Measurements from ENCODE around the gene ESYT3.
"Not testable (repeated sequence)": the region's sequence is repeated elsewhere in the genome, so short reads cannot be mapped to it uniquely, and the experiment has no call there.

Gene ESYT3

GRCh38 chr3:138443521-138444503 lies 9.4 kb downstream of the ESYT3 start:
- DNase-seq, result no peak

DNA sequence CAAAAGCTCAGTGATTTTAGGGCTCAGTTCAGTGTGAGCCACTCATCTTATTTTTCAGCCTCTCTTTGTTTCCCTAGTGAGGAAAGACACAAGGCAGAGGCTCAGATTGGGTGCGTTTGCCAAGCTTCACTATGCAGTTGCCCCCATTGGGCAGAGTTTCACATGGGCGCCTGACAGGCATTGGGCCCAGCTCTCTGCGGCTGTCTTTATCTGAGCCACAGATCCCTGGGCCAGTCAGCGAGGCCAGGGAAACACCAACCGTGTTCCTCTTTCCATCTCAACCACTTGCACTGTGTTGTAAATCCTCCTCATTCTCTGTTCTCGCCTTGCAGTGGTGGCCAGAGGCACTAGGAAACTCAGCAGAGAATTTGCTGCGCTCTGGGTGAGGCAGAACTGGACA lies 10.8 kb downstream of the ESYT3 start:
- no peak for DNase-seq

DNA sequence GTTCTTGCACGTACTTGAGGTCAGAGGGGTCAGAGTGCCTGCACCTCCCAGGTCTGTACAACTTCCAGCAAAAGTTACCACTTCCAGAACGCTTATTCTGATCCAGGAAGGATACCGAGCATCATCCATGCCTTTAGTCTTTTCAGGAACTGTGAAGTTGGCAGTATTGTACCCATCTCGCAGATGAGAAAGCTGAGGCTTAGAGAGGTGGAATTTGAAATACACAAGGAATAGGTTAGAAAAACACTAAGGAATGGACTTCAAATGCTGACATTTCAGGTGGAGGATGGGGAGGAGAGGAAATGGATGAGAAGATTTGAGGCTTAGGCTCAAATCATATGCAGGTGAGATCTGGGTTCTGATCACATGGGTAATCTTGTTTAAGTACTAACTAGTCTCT lies 11.2 kb downstream of the ESYT3 start:
- DNase-seq, result no peak

- DNase-seq, result no peak
Measured at GRCh38 chr3:138448631-138449030, 14.2 kb downstream of the ESYT3 start.

DNA sequence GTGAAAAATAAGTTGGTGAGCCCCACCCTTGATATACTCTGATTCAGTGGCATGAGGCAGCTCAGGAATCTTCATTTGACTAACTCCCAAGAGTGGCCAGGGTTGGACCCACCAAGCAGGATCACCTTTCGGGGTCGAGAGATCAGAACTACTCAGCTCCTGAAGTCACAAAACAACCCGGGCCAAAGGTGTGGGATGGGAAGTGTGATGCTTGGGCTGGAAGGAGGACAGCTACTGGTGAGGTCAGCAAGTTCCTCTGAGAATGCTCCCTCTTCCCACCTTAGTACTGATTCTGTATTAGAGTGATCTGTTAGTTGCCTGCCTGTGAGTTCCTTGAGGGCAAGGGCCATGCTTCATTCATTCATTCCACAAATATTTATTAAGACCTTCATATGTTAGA lies 15.1 kb downstream of the ESYT3 start:
- no peak for DNase-seq

DNA sequence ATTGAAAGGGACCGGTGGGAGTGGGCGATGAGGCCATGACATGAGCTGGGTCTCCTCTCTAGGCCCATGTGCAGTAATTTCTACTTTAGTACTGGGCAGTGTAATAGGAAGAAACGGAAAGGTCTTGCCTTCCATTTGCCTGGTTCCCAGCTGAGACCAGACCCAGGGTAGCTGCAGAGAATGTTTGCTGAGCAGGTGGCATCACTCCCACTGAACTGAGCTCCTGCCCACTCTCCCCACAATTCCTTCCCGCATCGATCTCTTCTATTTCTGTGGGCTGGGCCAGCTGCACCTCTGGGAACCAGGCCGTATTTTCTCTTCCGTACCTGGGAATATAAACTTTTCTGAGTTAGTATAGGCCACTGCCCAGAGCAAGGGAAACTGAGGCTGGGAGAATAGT lies 15.8 kb downstream of the ESYT3 start:
- DNase-seq, result no peak

DNA sequence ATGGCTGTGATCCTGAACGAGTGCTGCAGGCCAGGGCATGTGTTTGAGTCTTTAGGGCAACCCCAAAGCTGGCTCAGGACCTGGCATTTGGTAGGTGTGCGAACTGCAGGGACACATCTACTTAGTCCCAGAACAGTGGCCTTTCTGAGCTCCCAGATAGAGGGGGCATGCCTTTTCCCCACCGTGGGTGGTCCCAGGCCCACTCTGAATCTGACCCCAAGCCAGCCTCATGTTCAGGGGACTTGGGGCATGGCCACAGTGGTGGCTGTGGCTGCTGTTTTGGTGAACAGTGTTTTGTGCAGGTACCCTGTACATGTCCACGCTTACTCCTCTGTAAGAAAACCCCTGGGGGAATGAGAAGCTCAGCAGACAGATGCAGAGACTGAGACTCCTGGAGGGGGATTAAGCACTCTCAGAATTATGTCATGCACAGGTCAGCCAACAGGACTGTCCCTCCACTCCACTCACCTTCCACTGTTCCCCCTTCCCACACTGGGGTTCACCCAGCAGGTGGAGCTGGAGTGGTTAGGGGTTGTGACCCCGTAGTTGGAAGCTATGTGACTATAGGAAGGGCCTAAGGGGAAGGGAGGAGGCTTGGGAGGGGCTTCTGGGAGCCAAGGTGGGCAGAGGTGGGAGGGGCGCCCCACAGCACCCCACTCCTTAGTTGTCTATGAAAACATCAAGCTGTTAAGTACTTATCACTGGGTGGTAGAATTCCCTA lies 16.4 kb downstream of the ESYT3 start:
- no peak for DNase-seq

DNA sequence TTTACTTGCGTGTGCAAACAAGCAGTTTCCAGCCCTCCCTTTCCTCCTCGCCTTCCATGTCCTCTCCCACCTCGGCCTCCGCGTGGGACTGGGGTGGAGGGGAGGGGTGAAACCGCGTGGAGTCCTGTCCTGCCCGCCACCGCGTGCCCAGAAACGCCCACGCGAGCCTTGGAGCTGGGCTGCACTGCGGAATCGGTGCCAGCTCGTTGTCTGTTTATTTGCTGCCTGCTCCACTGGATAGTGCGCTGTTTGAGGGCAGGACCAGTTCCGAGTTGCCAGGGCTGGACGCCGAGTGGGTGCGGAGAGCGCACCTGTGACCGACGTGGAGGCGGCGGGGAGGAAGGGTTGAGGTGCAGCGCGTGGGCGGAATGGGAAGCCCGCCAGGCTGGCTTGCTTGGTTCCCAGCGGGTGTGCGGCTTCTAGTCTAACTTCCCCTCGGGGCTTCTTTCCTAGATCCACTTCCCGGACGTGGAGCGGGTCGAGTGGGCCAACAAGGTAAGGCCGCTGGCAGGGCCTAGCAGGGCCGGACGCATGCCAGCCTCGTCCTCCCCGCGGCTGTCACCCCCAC lies 17.3 kb downstream of the ESYT3 start:
- DNase-seq, result no peak

- DNase-seq, result no peak
Measured at GRCh38 chr3:138452436-138452835, 18.0 kb downstream of the ESYT3 start.

DNA sequence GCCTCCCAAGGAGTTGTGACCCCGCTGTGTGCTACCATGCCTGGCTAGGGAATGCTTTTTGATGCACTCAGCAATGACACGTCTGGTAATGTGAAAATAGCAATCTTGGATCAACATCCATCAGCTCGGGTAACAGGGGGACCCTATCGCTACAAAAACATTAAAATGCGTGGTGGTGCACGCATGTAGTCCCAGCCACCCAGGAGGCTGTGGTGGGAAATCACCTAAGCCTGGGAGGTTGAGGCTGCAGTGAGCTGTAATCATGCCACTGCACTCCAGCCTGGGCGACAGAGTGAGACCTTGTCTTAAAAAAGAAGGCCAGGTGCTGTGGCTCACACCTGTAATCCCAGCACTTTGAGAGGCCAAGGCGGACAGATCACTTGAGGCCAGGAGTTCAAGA lies 19.5 kb downstream of the ESYT3 start:
- DNase-seq, result not testable (repeated sequence)

DNA sequence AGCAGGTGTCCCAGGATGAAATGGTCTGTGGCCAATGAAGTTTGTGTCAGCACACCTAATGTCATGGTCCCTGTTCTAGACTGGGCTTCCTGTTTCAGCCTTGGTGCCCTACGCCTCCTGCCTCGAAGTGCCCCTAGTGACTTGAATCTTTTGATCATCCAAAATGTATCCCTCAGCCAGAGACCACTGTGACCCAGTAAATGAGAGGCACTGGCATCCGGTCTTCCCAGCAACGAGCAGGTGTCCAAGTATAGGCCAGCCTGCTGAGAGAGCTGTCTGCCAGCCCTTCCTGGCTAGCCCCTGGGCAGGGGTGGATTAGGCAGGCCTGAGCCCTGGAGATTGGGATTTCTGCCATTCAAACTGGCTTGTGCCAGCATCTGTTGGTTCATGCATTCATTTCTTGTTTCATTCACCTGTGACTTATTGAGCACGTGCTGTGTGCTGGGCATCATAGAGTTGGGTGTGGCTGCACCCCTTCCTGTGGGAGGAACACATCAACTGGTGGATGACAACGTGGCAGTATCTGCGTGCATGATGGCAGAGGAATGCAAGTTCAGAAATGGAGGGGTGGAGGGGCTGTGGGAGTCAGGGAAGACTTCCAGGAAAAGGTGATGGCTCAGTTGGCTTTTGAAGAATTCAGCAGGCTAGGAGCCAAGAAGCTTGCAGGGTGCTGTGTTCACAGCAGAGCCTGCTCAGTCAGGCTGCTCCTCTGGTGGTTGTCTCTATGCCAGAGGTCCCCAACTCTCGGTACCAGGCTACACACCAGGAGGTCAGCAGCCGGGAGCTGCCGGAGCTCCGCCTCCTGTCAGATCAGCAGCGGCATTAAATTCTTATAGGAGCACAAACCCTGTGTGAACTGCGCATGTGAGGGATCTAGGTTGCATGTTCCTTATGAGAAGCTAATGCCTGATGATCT lies 21.6 kb downstream of the ESYT3 start:
- no peak for DNase-seq

DNA sequence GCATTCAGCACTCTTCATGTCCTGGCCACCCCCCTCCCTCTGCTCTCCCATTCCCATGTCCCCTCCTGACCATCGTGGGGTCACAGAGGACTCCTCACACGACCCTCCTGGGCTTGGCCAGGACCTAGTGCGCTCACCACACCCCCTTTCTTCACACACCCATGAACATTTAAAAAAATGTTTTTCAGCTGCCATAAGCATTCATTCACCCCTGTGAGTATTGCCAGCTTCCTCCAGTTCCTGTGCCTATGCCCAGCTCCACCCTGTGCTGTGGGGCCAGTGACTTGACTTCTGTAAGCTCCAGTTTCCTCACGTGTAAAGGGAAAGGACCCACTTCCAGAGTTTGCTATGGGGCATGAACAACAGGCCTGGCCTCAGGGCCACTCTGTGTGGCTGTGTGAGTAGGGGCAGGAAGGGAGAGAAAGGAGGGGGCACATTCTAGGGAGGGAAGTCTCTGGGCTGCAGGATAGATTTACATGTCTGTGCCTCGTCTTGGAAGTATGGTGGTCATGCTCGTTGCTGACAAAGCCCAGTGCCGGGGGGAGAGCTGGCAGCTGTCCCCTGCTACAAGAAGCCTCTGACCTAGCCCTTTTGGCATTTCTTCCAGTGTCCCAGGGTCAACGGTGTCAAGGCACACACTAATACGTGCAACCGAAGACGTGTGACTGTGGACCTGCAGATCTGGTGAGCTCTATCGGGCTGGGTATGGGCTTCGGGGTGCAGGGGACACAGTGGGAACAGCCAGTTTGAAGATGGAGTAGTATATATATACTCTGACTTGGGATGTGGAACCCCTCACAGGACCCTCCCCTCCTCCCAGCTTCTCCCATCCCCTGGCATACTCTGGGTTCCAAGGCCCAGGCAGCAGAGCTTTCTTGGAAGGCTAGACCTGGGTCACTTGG lies 22.8 kb downstream of the ESYT3 start:
- DNase-seq, result no peak

DNA sequence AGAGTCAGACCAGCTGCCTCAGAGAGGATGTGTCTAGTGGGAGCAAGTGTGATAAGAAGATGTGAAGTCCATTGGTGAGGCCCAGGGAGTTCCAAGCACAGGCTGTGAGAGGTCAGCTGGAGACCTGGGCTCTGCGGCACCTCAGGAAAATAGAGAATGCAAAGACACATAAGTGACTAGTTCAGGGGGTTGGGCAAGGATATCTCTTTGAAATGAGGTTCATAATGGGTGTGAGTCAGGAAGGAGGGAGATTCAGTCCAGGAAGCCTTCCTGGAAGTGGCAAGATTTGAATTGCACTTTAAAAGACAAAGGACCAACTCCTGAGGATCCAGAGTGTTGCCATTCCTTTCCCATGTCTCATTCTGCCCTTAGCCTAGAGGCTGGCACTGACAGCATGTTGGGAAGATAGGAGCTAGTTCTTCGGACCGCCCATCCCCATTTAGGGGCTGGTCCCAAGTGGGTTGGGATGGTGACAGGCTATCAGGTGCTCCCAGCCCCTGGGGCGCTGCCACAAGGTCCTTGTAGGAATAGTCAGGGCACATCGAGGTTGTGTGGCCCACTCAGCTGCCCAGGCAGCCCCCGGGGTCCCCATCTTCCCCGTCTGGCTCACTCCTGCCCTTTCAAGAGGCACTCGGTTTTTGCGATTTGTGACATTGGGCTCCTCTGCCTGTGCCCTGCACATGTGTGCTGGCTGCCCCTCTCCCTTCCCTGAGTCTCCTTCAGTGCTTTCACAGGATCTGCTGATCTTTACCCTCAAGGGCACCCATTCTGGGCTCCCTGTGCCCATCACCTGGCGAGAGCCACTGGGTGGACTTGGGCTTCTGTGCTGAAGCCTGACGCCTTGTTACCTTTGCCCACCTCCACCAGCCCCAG lies 23.7 kb downstream of the ESYT3 start:
- DNase-seq, result no peak

- DNase-seq, result no peak
Measured at GRCh38 chr3:138458774-138459499, 24.5 kb downstream of the ESYT3 start.

GRCh38 chr3:138459619-138460535 lies 25.5 kb downstream of the ESYT3 start:
- DNase-seq, result no peak

GRCh38 chr3:138460536-138461205 lies 26.3 kb downstream of the ESYT3 start:
- DNase-seq, result no peak

DNA sequence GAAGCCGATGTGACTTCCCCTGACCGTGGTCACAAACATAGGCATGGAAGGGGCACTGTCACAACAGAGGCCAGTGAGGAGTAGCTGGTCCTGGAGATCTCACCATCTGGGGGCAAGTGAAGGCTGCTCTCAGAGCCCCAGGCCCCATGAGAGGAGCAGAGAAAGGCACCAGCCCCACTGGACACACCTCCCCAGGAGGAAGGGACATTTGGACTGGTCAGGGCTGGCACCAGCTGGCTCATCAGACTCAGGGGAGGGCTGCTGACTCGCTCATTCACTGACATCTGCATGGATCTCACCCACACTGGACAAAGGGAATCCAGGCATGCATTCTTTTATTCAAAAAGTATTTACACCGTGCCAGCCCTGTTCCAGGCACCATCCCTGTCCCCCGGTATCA lies 26.8 kb downstream of the ESYT3 start:
- DNase-seq, result no peak

DNA sequence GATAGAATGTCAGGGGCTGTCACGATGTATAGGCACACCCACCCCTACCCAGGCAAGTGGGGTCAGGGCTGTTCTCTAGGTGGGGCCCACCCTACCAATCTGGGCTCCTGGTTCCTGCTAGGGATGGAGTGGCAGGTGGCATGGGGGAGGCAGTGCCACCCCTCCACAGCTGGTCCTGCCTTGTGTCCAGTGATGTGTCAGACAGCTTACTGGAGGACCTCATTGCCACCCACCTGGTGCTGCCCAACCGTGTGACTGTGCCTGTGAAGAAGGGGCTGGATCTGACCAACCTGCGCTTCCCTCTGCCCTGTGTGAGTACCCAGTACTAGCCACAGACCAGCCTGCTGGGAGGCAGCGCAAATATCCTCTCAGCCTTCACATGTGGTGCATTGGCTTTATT lies 27.5 kb downstream of the ESYT3 start:
- DNase-seq, result no peak
